Astrocyte of the cerebellum (primary cell): ENCODE results near the gene MIB1.

Experiments used
- DNase-seq: peaks from one replicate; pipeline ENCODE4 v3.0.0-alpha.2; 2011; ENCODE audit warnings: low read depth
- H3K4me3 ChIP-seq: 2 replicates; pipeline ENCODE4 v1.5.1; 2011; ENCODE audit warnings: mild to moderate bottlenecking, low read depth, low read length, moderate library complexity
- in situ Hi-C: cut with HindIII; loops from 2 replicates; pipeline ENCODE4 v1.10.0; 2017; ENCODE audit warnings: low sequenced_read_pairs
- TF ChIP-seq, protein P1 (sequence below): IDR thresholded peaks from 2 replicates; pipeline ENCODE4 v1.5.1; 2012; ENCODE audit warnings: low read length, low read depth, moderate library complexity, mild to moderate bottlenecking; ENCODE audit errors: missing control alignments

MIB1 gene

DNA sequence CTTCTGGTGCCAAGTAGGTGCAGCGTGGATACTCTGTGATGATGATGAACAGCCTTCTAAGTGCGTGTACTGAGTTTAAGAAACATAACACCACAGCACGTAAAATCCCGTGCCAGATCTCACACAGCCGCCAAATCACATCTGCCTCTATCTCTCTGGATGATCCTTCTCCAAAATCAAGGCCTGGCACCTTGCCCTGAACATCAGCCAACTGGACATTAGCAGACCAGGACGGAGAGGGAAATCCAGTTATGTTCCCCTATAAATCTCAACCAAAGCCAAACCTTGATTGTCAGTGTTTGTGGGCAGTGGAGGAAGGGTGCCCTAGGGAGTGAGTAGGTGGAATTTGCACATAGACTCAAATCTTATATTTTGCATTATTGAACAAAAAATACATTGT, 164.3 kb downstream of the MIB1 start:
- no peak for DNase-seq
- in situ Hi-C loops, result no loop called here
- no peak overlapping the region for H3K4me3 ChIP-seq
- TF ChIP-seq, protein P1, sequence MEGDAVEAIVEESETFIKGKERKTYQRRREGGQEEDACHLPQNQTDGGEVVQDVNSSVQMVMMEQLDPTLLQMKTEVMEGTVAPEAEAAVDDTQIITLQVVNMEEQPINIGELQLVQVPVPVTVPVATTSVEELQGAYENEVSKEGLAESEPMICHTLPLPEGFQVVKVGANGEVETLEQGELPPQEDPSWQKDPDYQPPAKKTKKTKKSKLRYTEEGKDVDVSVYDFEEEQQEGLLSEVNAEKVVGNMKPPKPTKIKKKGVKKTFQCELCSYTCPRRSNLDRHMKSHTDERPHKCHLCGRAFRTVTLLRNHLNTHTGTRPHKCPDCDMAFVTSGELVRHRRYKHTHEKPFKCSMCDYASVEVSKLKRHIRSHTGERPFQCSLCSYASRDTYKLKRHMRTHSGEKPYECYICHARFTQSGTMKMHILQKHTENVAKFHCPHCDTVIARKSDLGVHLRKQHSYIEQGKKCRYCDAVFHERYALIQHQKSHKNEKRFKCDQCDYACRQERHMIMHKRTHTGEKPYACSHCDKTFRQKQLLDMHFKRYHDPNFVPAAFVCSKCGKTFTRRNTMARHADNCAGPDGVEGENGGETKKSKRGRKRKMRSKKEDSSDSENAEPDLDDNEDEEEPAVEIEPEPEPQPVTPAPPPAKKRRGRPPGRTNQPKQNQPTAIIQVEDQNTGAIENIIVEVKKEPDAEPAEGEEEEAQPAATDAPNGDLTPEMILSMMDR, result no peak

GRCh38 chr18:21907451-21907850, 166.9 kb downstream of the MIB1 start:
- in situ Hi-C loops, result no loop called here

DNA sequence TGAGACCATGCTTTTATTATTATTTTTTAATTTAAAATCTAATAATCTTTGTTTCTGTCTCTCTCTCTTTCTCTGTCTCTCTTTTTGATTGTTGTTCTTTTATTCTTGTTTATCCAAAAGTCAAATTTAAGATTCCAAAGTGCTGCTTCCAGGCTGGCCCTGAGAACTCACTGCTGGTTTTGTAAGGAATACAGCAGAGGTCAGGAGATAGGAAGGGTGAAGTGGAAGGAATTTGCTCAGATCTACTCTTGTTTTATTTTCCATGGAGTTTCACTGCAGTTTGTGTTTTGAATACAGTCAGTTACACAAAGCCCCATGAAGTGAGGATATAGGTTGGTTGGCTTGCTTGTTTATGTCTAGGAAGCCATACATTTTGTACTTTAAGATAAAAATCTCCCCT, 168.1 kb downstream of the MIB1 start:
- in situ Hi-C loops, result no loop called here
- TF ChIP-seq, protein P1, result no peak
- H3K4me3 ChIP-seq, result no peak overlapping the region
- DNase-seq, result no peak

More at GRCh38 chr18:21907451-21907850, 166.9 kb downstream of the MIB1 start:
- H3K4me3 ChIP-seq, result no peak overlapping the region
- no peak for DNase-seq
- TF ChIP-seq, protein P1, result no peak

DNA sequence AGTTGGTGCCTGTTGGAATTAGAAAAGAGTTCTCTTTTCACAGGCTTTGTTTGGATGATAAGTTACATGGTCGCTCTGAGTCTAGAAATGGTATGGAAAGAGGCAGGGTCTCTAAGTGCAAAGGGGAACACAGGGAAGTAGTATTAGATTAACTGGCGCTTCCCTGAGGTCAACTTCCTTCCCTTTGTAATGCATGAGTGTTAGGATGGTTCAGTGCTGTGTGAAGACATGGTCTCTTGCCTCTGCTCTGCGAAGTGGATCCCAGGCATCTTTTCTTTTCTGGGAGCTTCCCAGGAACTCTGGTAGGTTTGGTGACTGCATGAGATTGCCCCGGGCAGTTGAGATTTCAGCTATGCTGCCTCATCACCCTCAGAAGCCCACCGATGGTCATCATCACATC, 170.3 kb downstream of the MIB1 start:
- in situ Hi-C loops, result no loop called here
- no peak overlapping the region for H3K4me3 ChIP-seq
- no peak for DNase-seq
- TF ChIP-seq, protein P1, result no peak

DNA sequence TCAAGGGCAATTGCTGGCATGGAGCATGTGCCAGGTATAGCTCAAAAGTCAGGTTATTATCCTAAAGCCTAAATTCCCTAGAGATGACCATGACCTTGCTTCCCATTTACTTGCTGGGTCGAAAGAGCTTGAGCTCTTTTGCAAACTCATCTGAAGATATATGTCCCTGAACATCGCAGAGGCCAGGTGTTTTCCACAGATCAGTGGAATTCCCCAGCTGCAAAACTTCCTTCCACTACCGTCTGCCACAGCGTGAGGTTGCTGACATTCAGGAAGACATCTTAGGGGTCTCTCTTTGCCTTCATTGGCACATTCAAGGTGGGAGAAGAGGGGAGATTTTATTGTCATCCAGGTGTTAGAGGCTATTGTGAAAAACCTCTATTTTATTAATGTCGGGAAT, 171.0 kb downstream of the MIB1 start:
- no peak for DNase-seq
- in situ Hi-C loops, result no loop called here
- TF ChIP-seq, protein P1, result no peak

GRCh38 chr18:21912339-21913239, 172.0 kb downstream of the MIB1 start:
- no peak overlapping the region for H3K4me3 ChIP-seq
- TF ChIP-seq, protein P1, result no peak
- in situ Hi-C loops, result no loop called here
- DNase-seq, result no peak

More for the DNA sequence above, 171.0 kb downstream of the MIB1 start:
- no peak overlapping the region for H3K4me3 ChIP-seq
